ENCODE measurements around the gene FCHSD1. TPM values are rescaled to one million over a fixed set of nuclear protein-coding genes. Genes with fewer than 3 reads are reported as not detected.
A peak's percentile ranks its signal among the peaks of the same experiment; 100 is the strongest.

Gene FCHSD1
- polyA plus RNA-seq, 3 donors = 3.0 to 73.3 (median 3.4) TPM

DNA sequence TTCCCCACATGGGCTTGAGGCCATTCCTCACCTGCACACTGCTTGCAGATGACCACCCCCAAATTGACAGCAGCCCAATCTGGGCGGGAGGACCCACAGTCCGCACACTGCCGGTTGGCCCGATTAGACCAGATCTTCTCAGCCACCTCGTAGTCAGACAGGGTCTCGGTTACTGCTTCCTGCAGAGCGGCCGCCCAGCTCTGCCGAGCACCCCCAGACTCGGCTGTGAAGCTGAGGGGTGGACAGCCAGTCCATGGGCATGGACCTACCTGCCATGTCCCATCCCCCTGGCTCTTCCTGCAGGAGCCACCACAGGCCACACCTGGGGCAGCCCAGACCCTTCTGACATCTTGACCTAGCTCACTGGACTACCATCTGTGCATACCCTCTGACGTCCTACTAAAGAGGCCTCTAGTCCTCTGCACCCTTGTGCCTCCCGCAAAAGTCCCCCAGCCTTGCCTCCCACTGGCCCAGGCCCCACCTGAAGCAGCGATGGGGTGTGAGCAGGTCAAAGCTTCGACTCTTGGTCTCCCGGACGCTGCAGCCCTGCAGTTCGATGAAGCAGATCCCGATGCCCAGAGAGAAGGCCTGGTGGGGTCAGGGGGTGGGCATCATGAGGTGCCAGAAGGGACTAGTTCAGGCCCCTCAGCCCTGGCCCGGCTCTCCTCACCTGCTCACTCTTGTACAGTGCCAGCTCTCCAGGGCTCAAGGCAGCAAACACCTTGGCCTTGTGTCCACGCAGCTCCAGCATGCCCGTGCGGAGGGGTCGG is 21.0 kb upstream of the FCHSD1 start:
- H3K9ac ChIP-seq (ENCODE audit: insufficient read depth, low read length, poor library complexity, severe bottlenecking) = no peak overlapping the region
- no peaks in the 10 kb centered on the region for H3K4me1 Mint-ChIP-seq
- H3K9me3 ChIP-seq (replicated peaks in 1 of 2; ENCODE audit: control insufficient read depth in 1 of 2, insufficient read depth in 1 of 2, low read length in 2 of 2) = no peaks in the 10 kb centered on the region
- peaks cover 0 to 2% (median 1%) of the 10 kb centered on the region in 3 donors for H3K27me3 Mint-ChIP-seq (ENCODE audit: low read depth in 3 of 3)
- H3K79me2 ChIP-seq (ENCODE audit: insufficient read depth, low read length) = no peaks in the 10 kb centered on the region
- H3K4me2 ChIP-seq (replicated peaks; ENCODE audit: extremely low read depth, low read length, poor library complexity, severe bottlenecking) = no peak overlapping the region
- no peak for DNase-seq
- no peaks in the 10 kb centered on the region for H3K4me1 ChIP-seq (ENCODE audit: control insufficient read depth in 1 of 2, insufficient read depth in 2 of 2, low read length in 2 of 2)
- H3K36me3 Mint-ChIP-seq = peaks cover 54 to 55% of the 10 kb centered on the region in 2 donors
- no peaks in the 10 kb centered on the region for H3K9me3 Mint-ChIP-seq
- no peaks in the 10 kb centered on the region for H3K27me3 ChIP-seq (ENCODE audit: control insufficient read depth in 2 of 2, insufficient read depth in 2 of 2, low read length in 2 of 2)
- H2AFZ ChIP-seq (ENCODE audit: insufficient read depth, low read depth, low read length, poor library complexity, severe bottlenecking) = no peak overlapping the region
- peaks cover 51 to 62% of the 10 kb centered on the region in 2 donors for H3K36me3 ChIP-seq (replicated peaks in 1 of 2; ENCODE audit: control insufficient read depth in 1 of 2, insufficient read depth in 2 of 2, low read length in 2 of 2)
- H3K27ac Mint-ChIP-seq = peak overlapping the region in 1 of 7 donors; percentile 7
- WGBS (ENCODE audit: insufficient coverage) = 97% methylated on average over 18 of the region's 23 CpGs
- H4K20me1 ChIP-seq (ENCODE audit: insufficient read depth, low read length) = no peaks in the 10 kb centered on the region
- H3K4me3 ChIP-seq (replicated peaks in 1 of 3; ENCODE audit: low read depth in 2 of 3, low read length in 3 of 3) = no peak overlapping the region
- intact Hi-C loops (cut with micrococcal nuclease) = no loop called here
- TF ChIP-seq, protein P1, sequence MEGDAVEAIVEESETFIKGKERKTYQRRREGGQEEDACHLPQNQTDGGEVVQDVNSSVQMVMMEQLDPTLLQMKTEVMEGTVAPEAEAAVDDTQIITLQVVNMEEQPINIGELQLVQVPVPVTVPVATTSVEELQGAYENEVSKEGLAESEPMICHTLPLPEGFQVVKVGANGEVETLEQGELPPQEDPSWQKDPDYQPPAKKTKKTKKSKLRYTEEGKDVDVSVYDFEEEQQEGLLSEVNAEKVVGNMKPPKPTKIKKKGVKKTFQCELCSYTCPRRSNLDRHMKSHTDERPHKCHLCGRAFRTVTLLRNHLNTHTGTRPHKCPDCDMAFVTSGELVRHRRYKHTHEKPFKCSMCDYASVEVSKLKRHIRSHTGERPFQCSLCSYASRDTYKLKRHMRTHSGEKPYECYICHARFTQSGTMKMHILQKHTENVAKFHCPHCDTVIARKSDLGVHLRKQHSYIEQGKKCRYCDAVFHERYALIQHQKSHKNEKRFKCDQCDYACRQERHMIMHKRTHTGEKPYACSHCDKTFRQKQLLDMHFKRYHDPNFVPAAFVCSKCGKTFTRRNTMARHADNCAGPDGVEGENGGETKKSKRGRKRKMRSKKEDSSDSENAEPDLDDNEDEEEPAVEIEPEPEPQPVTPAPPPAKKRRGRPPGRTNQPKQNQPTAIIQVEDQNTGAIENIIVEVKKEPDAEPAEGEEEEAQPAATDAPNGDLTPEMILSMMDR (IDR thresholded peaks at IDR 0.05) = no peak
- H3K27ac ChIP-seq (ENCODE audit: low read depth in 1 of 2, low read length in 2 of 2) = no peak overlapping the region
- no peak overlapping the region for H3K4me3 Mint-ChIP-seq

DNA sequence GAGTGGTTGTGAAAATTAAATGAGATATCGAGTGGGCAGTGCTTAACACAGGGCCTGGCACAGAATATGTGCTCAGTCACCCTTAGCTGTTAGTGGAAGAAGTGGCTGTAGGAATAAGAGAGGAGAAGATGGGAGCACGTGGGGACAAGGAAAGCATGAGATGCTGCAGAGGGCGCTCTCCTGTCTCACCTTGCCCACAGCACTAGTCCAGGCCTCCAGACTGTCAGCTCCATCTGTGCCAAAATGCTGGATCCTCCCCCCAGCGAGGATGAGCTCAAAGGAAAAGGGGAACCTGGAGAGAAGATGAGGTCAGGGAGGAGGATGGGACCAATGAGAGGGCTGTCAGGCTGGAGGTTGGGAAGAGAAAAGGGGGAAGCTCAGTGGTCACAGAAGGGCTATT is 18.3 kb upstream of the FCHSD1 start:
- peaks cover 49 to 51% of the 10 kb centered on the region in 2 donors for H3K36me3 Mint-ChIP-seq
- Histone ChIP-seq H2AFZ (ENCODE audit: insufficient read depth, low read depth, low read length, poor library complexity, severe bottlenecking) (no peak overlapping the region), H3K27me3 (ENCODE audit: control insufficient read depth in 2 of 2, insufficient read depth in 2 of 2, low read length in 2 of 2) (no peaks in the 10 kb centered on the region), H3K36me3 (replicated peaks in 1 of 2; ENCODE audit: control insufficient read depth in 1 of 2, insufficient read depth in 2 of 2, low read length in 2 of 2) (peaks cover 50 to 59% of the 10 kb centered on the region in 2 donors), H4K20me1 (ENCODE audit: insufficient read depth, low read length) (peaks cover 4% of the 10 kb centered on the region), H3K4me3 (replicated peaks in 1 of 3; ENCODE audit: low read depth in 2 of 3, low read length in 3 of 3) (no peak overlapping the region), H3K4me1 (ENCODE audit: control insufficient read depth in 1 of 2, insufficient read depth in 2 of 2, low read length in 2 of 2) (peaks cover 5 to 6% of the 10 kb centered on the region in 2 donors), H3K9ac (ENCODE audit: insufficient read depth, low read length, poor library complexity, severe bottlenecking) (no peak overlapping the region), H3K27ac (ENCODE audit: low read depth in 1 of 2, low read length in 2 of 2) (no peak overlapping the region), H3K9me3 (replicated peaks in 1 of 2; ENCODE audit: control insufficient read depth in 1 of 2, insufficient read depth in 1 of 2, low read length in 2 of 2) (no peaks in the 10 kb centered on the region), H3K4me2 (replicated peaks; ENCODE audit: extremely low read depth, low read length, poor library complexity, severe bottlenecking) (no peak overlapping the region), H3K79me2 (ENCODE audit: insufficient read depth, low read length) (no peaks in the 10 kb centered on the region)
- intact Hi-C loops (cut with micrococcal nuclease) = loop anchor here (5.0 to 10.0 kb wide), 2 partner anchors 145 to 158 kb away; no protein-coding TSS in a partner anchor
- TF ChIP-seq, protein P1 (IDR thresholded peaks at IDR 0.05) = no peak
- no peaks in the 10 kb centered on the region for H3K9me3 Mint-ChIP-seq
- peaks cover 0 to 2% (median 1%) of the 10 kb centered on the region in 3 donors for H3K27me3 Mint-ChIP-seq (ENCODE audit: low read depth in 3 of 3)
- WGBS (ENCODE audit: insufficient coverage) = 100% methylated on average over 1 of the region's 4 CpGs
- peak overlapping the region in 2 of 7 donors; percentile 10 to 51 for H3K27ac Mint-ChIP-seq
- peaks cover 4% of the 10 kb centered on the region for H3K4me1 Mint-ChIP-seq
- H3K4me3 Mint-ChIP-seq = no peak overlapping the region
- no peak for DNase-seq
